ENCODE data around the gene ARPC5.

Gene ARPC5

DNA sequence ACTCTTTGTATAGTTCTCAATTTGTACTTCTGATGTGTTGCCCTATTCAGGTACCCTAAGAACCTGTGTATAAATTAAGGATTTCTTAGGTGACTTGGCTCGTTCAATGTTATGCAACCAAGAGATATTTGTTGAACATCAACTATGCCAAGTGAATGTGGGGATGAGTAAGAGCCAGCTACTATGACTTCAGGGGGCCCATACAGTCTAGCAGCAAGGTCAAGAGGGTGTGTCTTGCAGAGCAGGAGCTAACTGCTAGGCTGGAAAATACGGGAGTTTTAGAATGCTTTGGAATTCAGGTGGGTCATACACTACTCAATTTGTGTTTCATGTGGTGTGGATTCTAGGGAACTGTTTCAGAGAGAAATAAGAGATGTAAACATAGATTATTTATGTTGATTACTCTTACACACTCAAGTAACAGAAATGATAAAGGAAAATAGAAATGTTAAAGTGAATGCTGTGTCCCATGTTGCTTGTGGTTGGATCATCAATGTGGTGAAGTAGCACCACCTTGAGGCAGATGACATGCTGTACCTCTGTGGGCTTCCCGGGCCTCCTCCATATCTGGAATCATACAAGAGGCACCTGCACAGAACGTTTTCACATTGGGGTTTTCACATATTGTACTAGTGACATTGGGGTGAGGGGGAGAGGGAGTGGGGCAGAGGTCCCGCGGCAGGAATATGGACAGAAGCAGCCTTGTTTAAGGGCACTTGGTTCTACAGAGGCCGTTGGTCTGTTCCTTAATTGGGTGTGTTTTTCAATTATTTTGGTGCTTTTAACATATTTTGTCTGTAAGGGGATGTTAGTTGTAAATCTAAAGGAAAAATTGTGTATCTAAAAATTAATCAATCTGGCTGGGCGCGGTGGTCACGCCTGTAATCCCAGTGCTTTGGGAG is 12.4 kb downstream of the ARPC5 start:
- Histone ChIP-seq H3K36me3 (ENCODE audit: insufficient read depth, low read length) (peaks cover 29% of the 10 kb centered on the region; the same call in 1 of the 2 replicates), H3K9me3 (ENCODE audit: insufficient read depth, low read depth, low read length) (no peaks in the 10 kb centered on the region), H3K9me2 (replicated peaks; ENCODE audit: low read depth, low read length) (no peaks in the 10 kb centered on the region), H3K79me2 (ENCODE audit: insufficient read depth, low read length) (peaks cover 17% of the 10 kb centered on the region), H3K9ac (ENCODE audit: low read depth, low read length, poor library complexity, severe bottlenecking) (no peak overlapping the region), H3K4me2 (ENCODE audit: low read depth, low read length, poor library complexity, severe bottlenecking) (no peak overlapping the region), H3K4me3 (ENCODE audit: low read length, poor library complexity, severe bottlenecking) (no peak overlapping the region), H3K27me3 (ENCODE audit: insufficient read depth, low read length, poor library complexity, severe bottlenecking) (no peaks in the 10 kb centered on the region), H4K20me1 (ENCODE audit: insufficient read depth, low read length, poor library complexity, severe bottlenecking) (peaks cover 24% of the 10 kb centered on the region), H3F3A (ENCODE audit: low read depth) (peaks cover 9% of the 10 kb centered on the region), H2AFZ (ENCODE audit: low read length) (no peak overlapping the region), H3K4me1 (ENCODE audit: insufficient read depth, low read length, poor library complexity, severe bottlenecking) (peaks cover 15% of the 10 kb centered on the region)
- TF ChIP-seq EZH2phosphoT487 (IDR thresholded peaks at IDR 0.05; ENCODE audit: borderline replicate concordance), result no peak
- TF ChIP-seq, protein P1, sequence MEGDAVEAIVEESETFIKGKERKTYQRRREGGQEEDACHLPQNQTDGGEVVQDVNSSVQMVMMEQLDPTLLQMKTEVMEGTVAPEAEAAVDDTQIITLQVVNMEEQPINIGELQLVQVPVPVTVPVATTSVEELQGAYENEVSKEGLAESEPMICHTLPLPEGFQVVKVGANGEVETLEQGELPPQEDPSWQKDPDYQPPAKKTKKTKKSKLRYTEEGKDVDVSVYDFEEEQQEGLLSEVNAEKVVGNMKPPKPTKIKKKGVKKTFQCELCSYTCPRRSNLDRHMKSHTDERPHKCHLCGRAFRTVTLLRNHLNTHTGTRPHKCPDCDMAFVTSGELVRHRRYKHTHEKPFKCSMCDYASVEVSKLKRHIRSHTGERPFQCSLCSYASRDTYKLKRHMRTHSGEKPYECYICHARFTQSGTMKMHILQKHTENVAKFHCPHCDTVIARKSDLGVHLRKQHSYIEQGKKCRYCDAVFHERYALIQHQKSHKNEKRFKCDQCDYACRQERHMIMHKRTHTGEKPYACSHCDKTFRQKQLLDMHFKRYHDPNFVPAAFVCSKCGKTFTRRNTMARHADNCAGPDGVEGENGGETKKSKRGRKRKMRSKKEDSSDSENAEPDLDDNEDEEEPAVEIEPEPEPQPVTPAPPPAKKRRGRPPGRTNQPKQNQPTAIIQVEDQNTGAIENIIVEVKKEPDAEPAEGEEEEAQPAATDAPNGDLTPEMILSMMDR (conservative IDR thresholded peaks at IDR 0.05; ENCODE audit: low read length), result peak; percentile 86

DNA sequence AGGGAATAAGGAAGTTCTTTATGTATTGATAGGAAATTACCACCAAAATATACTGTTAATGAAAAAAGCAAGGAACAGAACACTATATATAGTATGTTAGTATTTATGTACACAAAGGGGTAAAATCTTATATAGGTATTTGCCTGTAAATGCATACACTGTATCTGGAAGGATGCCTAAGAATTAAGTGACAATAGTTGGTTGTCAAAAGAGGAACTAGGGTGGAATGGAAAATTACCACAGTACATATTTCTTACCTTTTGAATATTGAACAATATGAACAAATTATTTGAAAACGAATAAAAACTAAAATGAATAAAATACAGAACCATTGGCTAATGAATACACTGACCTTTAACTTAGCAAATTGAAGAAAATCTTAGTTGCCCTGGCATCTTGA is 13.6 kb downstream of the ARPC5 start:
- Histone ChIP-seq H2AFZ (ENCODE audit: low read length) (no peak overlapping the region), H3K79me2 (ENCODE audit: insufficient read depth, low read length) (peaks cover 7% of the 10 kb centered on the region; the same call in 1 of the 2 replicates), H3K9me2 (replicated peaks; ENCODE audit: low read depth, low read length) (no peaks in the 10 kb centered on the region), H3K27me3 (ENCODE audit: insufficient read depth, low read length, poor library complexity, severe bottlenecking) (no peaks in the 10 kb centered on the region), H3K4me3 (ENCODE audit: low read length, poor library complexity, severe bottlenecking) (no peak overlapping the region), H3K4me2 (ENCODE audit: low read depth, low read length, poor library complexity, severe bottlenecking) (no peak overlapping the region), H3F3A (ENCODE audit: low read depth) (peaks cover 6% of the 10 kb centered on the region; the same call in 1 of the 2 replicates), H3K4me1 (ENCODE audit: insufficient read depth, low read length, poor library complexity, severe bottlenecking) (peaks cover 9% of the 10 kb centered on the region), H3K9me3 (ENCODE audit: insufficient read depth, low read depth, low read length) (no peaks in the 10 kb centered on the region), H4K20me1 (ENCODE audit: insufficient read depth, low read length, poor library complexity, severe bottlenecking) (peaks cover 17% of the 10 kb centered on the region), H3K9ac (ENCODE audit: low read depth, low read length, poor library complexity, severe bottlenecking) (no peak overlapping the region), H3K36me3 (ENCODE audit: insufficient read depth, low read length) (peaks cover 22% of the 10 kb centered on the region; the same call in 1 of the 2 replicates)
- TF ChIP-seq, protein P1 (conservative IDR thresholded peaks at IDR 0.05; ENCODE audit: low read length), result no peak
- no peak for TF ChIP-seq EZH2phosphoT487 (IDR thresholded peaks at IDR 0.05; ENCODE audit: borderline replicate concordance)

DNA sequence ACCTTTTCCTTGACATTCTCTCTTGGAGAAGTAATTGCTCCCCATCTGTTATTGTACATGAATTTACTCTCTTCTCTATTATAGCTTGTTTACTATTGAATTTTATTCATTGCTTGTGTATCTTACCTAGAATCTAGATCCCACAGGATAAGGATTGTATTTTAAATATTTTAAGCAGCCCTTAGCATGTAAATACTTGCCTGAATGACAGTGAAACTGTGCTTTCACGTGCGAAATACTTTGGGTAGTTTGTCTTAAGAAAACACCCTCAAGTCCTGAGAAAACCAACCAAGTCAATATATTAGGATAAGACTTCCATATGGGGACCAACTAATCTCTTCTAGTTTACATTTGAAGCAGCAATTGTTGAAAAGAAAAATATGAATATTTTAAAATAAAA is 15.3 kb downstream of the ARPC5 start:
- no peaks in the 10 kb centered on the region for H3F3A ChIP-seq (ENCODE audit: low read depth)
- no peaks in the 10 kb centered on the region for H3K79me2 ChIP-seq (ENCODE audit: insufficient read depth, low read length)
- no peak overlapping the region for H3K9ac ChIP-seq (ENCODE audit: low read depth, low read length, poor library complexity, severe bottlenecking)
- peaks cover 9% of the 10 kb centered on the region; the same call in 1 of the 2 replicates for H3K36me3 ChIP-seq (ENCODE audit: insufficient read depth, low read length)
- no peak for TF ChIP-seq EZH2phosphoT487 (IDR thresholded peaks at IDR 0.05; ENCODE audit: borderline replicate concordance)
- TF ChIP-seq, protein P1 (conservative IDR thresholded peaks at IDR 0.05; ENCODE audit: low read length), result no peak
- no peaks in the 10 kb centered on the region for H3K9me2 ChIP-seq (replicated peaks; ENCODE audit: low read depth, low read length)
- no peak overlapping the region for H2AFZ ChIP-seq (ENCODE audit: low read length)
- H3K4me3 ChIP-seq (ENCODE audit: low read length, poor library complexity, severe bottlenecking), result no peak overlapping the region
- peaks cover 4% of the 10 kb centered on the region for H4K20me1 ChIP-seq (ENCODE audit: insufficient read depth, low read length, poor library complexity, severe bottlenecking)
- no peaks in the 10 kb centered on the region for H3K27me3 ChIP-seq (ENCODE audit: insufficient read depth, low read length, poor library complexity, severe bottlenecking)
- H3K9me3 ChIP-seq (ENCODE audit: insufficient read depth, low read depth, low read length), result no peaks in the 10 kb centered on the region
- H3K4me2 ChIP-seq (ENCODE audit: low read depth, low read length, poor library complexity, severe bottlenecking), result no peak overlapping the region
- no peaks in the 10 kb centered on the region for H3K4me1 ChIP-seq (ENCODE audit: insufficient read depth, low read length, poor library complexity, severe bottlenecking)
